Esophagus muscularis mucosa (tissue), 3 donors: ENCODE results near the gene PKP2.

ENCODE experiments used
- CTCF ChIP-seq, 3 experiments: fragments of 200-600 bp in 2 of 3; fragments of 450-650 bp in 1 of 3; sonication (generic) in 2 of 3; IDR thresholded peaks; one replicate each; pipeline ENCODE4 v1.5.1; 2017 to 2019; ENCODE audit warnings: antibody characterized with exemption in 3 of 3, mild to moderate bottlenecking in 2 of 3, moderate library complexity in 1 of 3
- POLR2A ChIP-seq: fragments of 450-650 bp; IDR thresholded peaks from one replicate; pipeline ENCODE4 v1.6.1; 2017; ENCODE audit warnings: antibody characterized with exemption, moderate library complexity, mild to moderate bottlenecking, low read depth
- POLR2AphosphoS5 ChIP-seq, 2 donors: sonication (generic); formaldehyde crosslinking; IDR thresholded peaks; one replicate each; pipeline ENCODE4 v1.6.1; 2017; ENCODE audit warnings: antibody characterized with exemption in 2 of 2

DNA sequence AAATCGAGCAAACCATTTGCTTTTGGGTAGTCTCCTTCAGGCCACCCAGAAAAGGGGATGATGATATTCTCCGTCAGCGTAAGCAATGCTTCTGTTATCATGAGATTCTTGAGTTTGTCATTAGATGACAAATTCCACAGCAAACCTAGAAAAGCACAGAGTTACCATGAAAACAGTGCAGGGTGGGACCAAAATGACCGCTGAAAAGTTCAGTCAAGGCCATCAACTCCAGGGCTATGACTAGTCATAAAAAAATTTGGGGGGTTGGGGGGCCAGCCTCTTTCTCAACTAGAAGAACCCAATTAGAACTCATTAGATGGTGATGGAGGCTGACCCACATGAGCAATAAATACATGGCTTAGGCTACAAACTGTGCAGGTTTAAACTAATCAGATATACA lies 55.5 kb downstream of the PKP2 start:
- TF ChIP-seq CTCF (IDR thresholded peaks at IDR 0.05) (no peak), POLR2A (no peak), POLR2AphosphoS5 (IDR thresholded peaks at IDR 0.05) (no peak)
